Endometrial microvascular endothelial cells (primary cell): ENCODE measurements around the gene PSME3. TPM values are rescaled to one million over a fixed set of nuclear protein-coding genes. Genes with fewer than 3 reads are reported as not detected.
"Not testable (repeated sequence)": the region's sequence is repeated elsewhere in the genome, so short reads cannot be mapped to it uniquely, and the experiment has no call there.

Source experiments
- in situ Hi-C: cut with HindIII; loops from 2 replicates; pipeline ENCODE4 v1.10.0; 2017; ENCODE audit warnings: low sequenced_read_pairs, low pct_unique_long_range_greater_than_20kb; ENCODE audit errors: inconsistent ontology term
- total RNA-seq: library from RNA; depleted of rRNA; stranded (reverse); fragments of >200 nt; gene quantifications from one replicate; pipeline ENCODE4 v1.2.3, GENCODE V29; 2015; ENCODE audit errors: inconsistent ontology term

The PSME3 gene
- total RNA-seq, 1 donor from 2014 or later, result 163 TPM

GRCh38 chr17:42871647-42872046 is 38.5 kb downstream of the PSME3 start:
- in situ Hi-C loops, result no loop called here

- in situ Hi-C loops, result no loop called here
These were observed 39.2 kb downstream of the PSME3 start for GRCh38 chr17:42872251-42872965.

- in situ Hi-C loops, result no loop called here
These were observed 40.1 kb downstream of the PSME3 start for GRCh38 chr17:42873315-42873714.

GRCh38 chr17:42873932-42874695 is 40.9 kb downstream of the PSME3 start:
- in situ Hi-C loops, result not testable (repeated sequence)

- in situ Hi-C loops, result no loop called here
These were observed 43.8 kb downstream of the PSME3 start for GRCh38 chr17:42877037-42877436.

- in situ Hi-C loops, result no loop called here
These were observed 45.1 kb downstream of the PSME3 start for GRCh38 chr17:42878123-42878880.

- in situ Hi-C loops, result no loop called here
These were observed 45.9 kb downstream of the PSME3 start for GRCh38 chr17:42878924-42879595.

GRCh38 chr17:42879596-42879985 is 46.4 kb downstream of the PSME3 start:
- in situ Hi-C loops, result no loop called here

- in situ Hi-C loops, result no loop called here
These were observed 47.6 kb downstream of the PSME3 start for GRCh38 chr17:42880776-42881310.

GRCh38 chr17:42881706-42882105 is 48.5 kb downstream of the PSME3 start:
- in situ Hi-C loops, result not testable (repeated sequence)

- in situ Hi-C loops, result no loop called here
These were observed 49.0 kb downstream of the PSME3 start for GRCh38 chr17:42882166-42882565.

GRCh38 chr17:42883802-42884558 is 50.8 kb downstream of the PSME3 start:
- in situ Hi-C loops, result no loop called here

- in situ Hi-C loops, result not testable (repeated sequence)
These were observed 52.6 kb downstream of the PSME3 start for GRCh38 chr17:42885806-42886205.

GRCh38 chr17:42886283-42887176 is 53.3 kb downstream of the PSME3 start:
- in situ Hi-C loops, result no loop called here

GRCh38 chr17:42889809-42890208 is 56.6 kb downstream of the PSME3 start:
- in situ Hi-C loops, result no loop called here

- in situ Hi-C loops, result no loop called here
These were observed 58.4 kb downstream of the PSME3 start for GRCh38 chr17:42891539-42892152.

GRCh38 chr17:42893359-42893758 is 60.2 kb downstream of the PSME3 start:
- in situ Hi-C loops, result no loop called here
